ENCODE results near the gene CPSF4.

The CPSF4 gene

GRCh38 chr7:99446096-99446495, 7.4 kb downstream of the CPSF4 start:
- no peak for DNase-seq

DNA sequence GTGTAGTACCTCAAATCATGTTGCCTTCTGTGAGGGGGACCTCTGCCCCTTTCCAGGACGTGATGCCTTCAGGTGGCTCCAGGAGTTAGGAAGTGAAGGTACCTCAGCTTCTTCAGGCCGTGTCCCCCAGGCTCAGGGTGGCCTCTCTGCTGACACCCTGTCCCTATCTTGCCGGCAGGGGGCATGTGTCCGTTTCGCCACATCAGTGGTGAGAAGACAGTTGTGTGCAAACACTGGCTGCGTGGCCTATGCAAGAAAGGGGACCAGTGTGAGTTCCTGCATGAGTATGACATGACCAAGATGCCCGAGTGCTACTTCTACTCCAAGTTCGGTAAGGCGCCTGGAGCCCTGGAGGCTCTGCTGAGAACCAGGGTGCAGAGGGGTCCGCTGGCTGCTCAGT, 9.2 kb downstream of the CPSF4 start:
- DNase-seq = no peak

GRCh38 chr7:99448855-99449254, 10.1 kb downstream of the CPSF4 start:
- DNase-seq = no peak

DNA sequence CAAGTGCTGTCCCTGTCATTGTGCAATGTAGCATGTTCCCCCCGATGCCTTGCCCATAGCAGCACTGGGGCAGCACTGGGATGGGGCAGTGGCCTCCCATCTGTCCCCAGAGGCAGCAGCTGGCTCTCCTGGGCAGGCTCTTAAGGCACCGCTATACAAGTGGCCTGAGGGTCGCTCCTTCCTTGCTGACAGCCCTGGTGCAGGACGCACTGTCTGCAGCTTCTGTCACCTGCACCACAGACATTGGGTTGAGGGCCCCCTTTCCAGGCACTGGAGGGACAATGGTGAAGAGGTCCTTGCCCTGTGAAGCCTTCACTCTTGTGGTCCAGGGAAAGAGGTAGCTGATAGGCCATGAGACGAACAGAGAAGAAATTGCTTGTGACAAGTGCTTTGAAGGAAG, 10.6 kb downstream of the CPSF4 start:
- no peak for DNase-seq

GRCh38 chr7:99451936-99452335, 13.2 kb downstream of the CPSF4 start:
- peak in 45 of 58 donors; percentile 7 to 81 (median 30) for DNase-seq

DNA sequence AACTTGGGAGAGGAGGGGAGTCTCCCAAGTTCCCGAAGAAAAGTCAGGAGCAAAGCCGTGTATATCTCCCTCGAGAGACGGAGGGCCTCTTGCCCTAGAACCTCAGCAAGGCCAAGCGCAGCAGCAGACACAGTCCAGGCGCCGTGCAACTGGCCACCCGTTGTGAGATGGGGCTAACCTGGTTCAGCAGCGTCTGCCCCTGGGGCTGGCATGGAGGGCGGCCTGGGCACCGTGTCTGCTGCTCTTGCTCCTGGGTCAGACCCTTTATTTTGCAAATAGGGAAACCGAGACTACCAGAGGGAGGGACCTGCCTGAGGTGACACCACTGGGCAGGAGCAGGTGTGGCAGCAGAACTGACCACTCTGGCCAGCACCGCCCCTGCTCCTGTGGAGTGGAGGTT, 13.8 kb downstream of the CPSF4 start:
- DNase-seq = no peak

- peak in 1 of 58 donors; percentile 25 for DNase-seq
Observed at GRCh38 chr7:99453105-99453504, 14.4 kb downstream of the CPSF4 start.

DNA sequence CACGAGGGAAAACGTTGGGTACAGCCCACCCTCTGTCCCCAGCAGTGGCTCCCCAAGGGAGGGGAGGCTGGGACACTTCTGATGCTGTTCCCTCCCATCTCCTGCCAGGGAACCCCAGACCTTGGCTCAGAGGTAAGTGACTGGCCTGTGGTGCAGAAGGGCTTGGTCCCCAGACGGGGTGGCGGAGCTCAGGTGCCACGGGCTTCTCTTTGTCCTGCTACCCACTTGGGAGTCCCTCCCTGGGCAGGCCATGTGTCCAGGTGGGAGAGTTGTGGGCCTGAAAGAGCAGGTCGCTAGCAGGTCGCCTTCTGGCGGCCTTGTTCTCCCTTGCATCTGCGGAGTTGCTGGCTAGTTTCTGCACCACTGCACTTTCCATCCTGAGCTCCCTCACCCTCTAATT, 17.1 kb downstream of the CPSF4 start:
- no peak for DNase-seq

DNA sequence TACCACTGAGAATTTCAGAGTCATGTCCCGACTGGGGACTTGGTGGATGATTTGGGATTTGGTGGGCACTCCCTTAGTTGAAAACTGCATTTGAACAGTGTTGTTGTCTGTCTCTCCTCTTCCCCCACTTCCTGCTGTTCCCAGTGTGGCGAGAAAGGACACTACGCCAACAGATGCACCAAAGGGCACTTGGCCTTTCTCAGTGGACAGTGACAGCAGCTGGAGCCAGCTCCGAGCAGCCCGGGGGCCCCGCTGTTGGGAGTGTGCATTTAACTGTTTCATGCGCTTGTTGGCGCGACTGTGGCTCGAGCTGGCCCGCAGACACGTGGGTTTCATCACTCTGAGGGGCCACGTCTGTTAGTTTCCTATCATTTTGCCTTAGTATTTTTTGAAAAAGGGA, 17.5 kb downstream of the CPSF4 start:
- DNase-seq = peak in 6 of 58 donors; percentile 6 to 23 (median 18)

- DNase-seq = no peak
Observed at GRCh38 chr7:99457050-99457649, 18.4 kb downstream of the CPSF4 start.

DNA sequence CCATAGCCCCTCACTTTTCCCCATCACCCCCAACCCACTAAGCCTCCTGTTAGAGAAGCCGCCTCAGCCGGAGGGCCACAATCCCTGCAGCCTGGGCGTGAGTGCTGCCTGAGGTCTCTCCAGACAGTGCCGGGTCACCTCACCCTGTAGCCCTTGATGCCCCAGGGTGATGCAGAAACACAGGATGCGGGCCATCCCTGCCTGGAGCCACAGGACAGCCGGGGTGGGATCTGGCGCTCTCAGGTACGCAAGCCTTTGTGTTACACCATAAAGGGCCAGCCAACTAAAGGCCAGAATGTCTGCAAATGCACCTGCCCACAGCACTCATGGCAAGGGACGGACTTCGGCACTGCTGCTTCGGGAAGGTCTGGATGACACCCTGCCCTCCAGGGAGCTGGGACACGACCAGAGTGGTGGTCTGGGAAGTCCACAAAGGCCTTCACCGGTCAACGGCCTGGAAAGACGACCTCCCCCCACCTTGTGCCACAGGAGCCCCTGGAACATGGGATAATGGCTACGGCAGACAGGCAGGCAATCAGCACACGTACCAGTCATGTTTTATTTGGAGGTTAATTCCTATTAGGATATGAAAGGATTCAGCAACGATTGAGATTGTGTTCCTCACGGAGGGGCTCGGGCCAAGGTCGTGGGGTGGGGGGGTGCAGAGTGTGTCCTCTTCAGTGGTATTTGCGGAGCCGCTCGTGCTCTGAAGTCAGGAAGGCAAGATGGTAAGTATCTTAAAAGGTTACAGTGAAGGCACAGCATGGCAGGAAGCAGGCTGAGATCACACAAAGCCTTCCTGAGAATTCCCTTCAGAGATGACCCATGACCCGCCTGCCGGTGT, 19.1 kb downstream of the CPSF4 start:
- DNase-seq = no peak

DNA sequence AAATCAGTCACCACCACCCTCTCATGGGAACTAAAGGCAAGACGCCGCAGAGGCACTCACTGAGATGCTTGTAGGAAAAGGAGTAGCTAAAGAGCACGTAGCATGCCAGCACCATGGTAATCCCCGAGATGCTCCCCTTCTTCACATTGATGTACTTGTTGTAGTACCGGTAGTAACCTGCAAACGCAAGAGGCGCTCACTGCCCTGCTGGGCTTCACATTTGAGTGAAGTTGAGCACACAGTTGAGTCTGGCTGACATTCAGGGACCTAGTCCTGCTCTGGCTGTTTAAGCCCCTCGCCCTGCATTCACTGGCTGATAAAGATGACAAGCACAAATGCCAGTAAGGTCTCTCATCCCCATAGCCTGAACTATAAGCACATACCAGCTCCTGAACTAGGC, 20.3 kb downstream of the CPSF4 start:
- DNase-seq = peak in 2 of 58 donors; percentile 10 to 14

DNA sequence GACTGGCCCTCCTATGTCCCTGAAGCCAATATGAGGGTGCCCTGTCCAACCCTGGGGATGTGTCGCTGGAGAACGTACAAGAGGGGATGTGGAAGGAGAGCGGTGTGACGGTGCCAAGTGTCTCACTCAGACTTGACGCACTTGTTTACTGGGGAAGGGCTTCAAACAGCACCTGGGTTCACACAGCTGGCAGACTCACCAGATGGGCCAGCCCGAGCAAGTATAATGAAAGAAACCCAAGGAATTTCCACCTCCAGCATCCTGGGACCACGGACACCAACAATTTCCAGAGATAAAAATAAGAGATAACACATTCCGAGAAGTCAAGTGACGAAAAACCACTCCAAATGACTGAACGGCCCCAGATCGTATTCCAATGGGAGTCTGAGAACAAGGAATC, 21.9 kb downstream of the CPSF4 start:
- DNase-seq = no peak

DNA sequence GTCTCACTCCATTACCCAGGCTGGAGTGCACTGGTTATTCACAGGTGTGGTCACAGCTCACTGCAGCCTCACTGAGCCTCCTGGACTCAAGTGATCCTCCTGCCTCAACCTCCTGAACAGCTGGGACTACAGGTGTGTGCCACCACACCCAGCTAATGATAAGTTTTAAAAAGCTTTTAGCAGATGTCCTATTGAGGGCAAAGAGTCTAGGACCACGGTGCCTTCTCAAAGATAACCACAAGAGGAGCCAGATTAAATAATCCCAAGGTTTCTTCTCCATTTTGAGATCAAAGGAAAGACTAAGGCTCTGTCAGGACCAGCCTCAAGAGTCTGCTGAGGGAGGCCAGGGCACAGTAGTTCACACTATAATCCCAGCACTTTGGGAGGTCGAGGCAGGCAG, 22.5 kb downstream of the CPSF4 start:
- DNase-seq = no peak

DNA sequence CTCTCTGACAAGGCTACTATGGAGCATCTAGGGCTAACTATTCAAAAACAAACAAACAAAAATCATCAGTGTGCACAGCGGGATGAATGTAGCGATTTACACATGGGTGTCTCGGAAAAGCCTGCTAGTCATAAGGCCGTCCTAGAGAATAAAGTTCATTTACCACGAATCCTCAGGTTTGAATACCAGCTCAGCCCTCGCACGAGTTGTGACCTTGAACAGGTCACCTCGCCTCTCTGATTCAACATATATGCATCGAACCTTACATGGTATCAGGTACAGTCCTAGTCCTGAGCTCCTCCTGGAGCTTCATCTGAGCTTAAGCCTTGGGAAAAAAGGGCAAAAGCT, 26.7 kb downstream of the CPSF4 start:
- DNase-seq = no peak

DNA sequence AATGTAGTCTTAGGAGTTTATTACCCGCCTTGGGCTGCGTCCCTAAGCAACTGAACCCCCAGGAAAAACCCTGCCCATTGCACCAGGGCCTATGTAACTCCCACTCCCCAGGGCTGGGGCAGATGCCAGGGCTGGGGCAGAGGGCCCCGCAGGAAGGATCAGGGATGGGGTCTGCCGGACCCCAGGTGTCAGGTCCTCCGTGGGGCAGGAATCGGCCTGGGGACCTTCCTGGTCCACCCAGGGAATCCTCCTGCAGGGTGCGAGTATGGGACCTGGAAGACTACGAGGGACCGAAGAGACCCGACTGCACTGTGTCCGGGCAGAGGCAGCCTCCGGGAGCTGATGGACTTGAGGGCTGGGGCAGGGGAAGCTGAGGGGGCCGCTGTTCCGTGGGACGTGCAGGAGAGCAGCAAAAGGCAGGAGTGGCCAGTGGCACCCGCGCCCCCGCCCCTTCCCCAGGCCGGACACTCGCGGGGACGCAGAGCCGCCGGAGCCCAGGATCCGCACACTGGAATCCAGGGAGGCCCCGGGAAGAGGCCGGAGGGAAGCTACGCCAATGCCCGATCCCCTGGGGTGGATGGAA, 29.7 kb downstream of the CPSF4 start:
- DNase-seq = no peak

GRCh38 chr7:99469381-99470065, 30.8 kb downstream of the CPSF4 start:
- no peak for DNase-seq

DNA sequence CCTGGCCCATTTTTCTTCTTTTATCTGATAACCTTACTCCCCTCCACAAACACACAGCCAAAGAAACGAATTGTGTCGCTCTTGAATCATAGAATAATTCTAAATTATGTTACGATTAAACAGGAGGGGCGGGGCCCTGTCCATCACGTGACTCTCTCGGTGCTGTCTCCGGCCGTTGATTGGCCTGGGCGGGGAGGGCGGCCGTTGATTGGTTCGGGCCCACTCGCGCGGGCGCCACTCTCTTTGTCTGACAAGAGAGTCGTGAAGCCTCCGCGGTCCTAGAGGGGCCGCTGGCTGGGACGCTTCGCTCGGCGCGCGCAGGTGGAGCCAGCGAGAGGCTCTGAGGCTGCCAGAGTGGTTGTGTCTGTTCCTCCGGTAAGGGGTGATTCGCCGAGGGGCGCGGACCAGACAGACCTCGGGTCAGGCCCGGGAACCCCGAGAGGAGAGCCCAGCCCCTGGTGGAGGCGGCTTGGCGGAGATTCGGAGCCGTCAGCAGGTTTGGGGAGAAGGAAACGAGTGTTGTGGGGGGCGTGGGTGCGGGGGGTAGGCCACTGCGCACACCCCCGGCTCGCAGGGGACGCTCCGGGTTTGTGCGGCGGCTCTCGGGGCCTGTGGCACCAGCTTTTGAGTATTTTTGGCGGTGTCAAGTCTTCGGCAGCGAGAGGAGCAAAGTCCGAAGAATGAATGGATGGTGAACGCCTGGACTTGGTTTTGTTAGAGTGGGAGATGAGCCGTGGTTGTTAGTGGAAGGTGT, 34.0 kb downstream of the CPSF4 start, which contains the start of gene ZNF789:
Gene ZNF789, plus strand, starts transcription at position 330 of the 754 bp plus-strand sequence. CDS start 3,567 bp downstream, outside the sequence.
- peak; percentile 71 to 99 (median 96) for DNase-seq

DNA sequence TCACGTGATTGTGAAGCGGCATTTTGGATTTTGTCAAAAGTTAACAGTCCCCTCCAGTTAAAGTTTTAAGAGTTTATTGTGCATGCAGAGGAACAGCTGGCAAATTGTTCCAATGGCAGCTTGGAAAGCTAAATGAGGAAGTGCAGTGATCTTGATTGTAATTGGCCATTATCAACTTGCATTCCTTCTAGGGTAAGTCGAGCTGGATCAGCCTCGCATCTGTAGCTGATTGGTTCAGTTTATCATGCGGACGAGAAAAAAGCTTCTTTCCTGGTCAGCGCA, 34.5 kb downstream of the CPSF4 start:
- peak in 3 of 58 donors; percentile 15 to 59 (median 17) for DNase-seq

- no peak for DNase-seq
Observed at GRCh38 chr7:99476107-99476506, 37.4 kb downstream of the CPSF4 start.
